ENCODE results near the gene GAS2L1.

The GAS2L1 gene

DNA sequence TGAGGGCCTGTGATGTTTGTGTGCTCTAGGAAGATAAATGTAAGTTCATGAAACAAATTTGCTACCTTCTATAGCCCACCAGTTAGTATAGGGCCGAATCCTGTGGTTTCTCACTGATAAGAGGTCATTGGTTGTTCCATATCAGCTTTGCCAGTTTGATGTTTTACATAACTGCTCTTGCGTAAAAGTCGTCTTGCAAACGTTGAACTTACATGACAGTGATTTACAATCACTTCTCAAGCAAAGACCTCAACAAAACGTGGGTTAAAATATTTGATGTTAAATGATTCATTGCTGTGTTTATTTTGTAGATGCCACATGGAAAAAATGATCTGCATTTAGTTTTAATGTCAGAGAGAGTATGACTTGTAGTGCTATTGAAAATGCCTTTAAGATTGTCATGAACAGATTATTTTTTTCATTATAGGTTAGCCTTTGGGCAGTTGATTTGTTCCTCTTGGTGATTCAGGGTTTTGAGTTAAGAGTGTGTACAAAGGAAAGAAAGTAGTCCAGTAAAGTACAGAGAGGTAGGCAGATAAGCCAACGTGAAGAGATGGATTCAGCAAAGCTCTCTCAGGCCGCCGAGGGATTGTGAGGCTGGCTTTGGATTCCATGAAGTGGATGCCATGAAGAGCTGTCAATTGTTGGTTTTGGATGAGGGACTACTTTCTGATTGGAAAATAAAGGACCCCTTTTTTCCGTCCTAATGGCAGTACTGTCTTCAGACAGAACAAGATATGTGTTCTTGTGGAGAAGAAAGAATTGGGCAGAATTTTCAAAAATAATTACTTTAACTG is 35.8 kb upstream of the GAS2L1 start:
- Histone ChIP-seq H3K4me1 (ENCODE audit: control insufficient read depth in 1 of 2, insufficient read depth in 1 of 2, low read depth in 1 of 2, low read length in 1 of 2) (peaks cover 37 to 38% of the 10 kb centered on the region in 2 experiments), H3K9me3 (peaks cover 3% of the 10 kb centered on the region), H3K36me3 (peaks cover 42% of the 10 kb centered on the region), H3K27ac (peak overlapping the region; percentile 98), H3K27me3 (no peaks in the 10 kb centered on the region), H3K4me3 (ENCODE audit: low read depth in 1 of 2, low read length in 1 of 2) (peak overlapping the region; percentile 93 to 99)
- TF ChIP-seq, protein P1, sequence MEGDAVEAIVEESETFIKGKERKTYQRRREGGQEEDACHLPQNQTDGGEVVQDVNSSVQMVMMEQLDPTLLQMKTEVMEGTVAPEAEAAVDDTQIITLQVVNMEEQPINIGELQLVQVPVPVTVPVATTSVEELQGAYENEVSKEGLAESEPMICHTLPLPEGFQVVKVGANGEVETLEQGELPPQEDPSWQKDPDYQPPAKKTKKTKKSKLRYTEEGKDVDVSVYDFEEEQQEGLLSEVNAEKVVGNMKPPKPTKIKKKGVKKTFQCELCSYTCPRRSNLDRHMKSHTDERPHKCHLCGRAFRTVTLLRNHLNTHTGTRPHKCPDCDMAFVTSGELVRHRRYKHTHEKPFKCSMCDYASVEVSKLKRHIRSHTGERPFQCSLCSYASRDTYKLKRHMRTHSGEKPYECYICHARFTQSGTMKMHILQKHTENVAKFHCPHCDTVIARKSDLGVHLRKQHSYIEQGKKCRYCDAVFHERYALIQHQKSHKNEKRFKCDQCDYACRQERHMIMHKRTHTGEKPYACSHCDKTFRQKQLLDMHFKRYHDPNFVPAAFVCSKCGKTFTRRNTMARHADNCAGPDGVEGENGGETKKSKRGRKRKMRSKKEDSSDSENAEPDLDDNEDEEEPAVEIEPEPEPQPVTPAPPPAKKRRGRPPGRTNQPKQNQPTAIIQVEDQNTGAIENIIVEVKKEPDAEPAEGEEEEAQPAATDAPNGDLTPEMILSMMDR (IDR thresholded peaks at IDR 0.05) = no peak

DNA sequence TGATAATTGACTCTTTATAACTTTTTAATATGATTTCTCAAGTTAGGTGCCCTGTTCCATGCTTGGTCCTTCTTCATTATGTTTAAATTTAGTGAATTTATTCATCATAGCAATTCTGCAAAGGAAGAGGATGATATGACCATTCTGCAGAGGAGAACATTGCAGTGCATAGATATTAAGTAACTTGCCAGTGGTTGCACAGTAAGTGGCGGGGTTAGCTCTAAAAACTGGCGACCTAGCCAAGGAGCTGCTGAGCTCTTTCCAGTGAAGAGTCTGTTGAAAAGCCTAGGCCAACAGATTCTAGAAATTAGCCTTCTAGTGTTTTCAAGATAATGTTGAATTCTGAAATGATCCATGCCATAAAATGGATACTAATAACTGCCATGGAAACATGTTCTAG is 33.8 kb upstream of the GAS2L1 start:
- H3K27ac ChIP-seq = no peak overlapping the region
- TF ChIP-seq, protein P1 (IDR thresholded peaks at IDR 0.05) = no peak
- H3K27me3 ChIP-seq = no peaks in the 10 kb centered on the region
- peaks cover 25 to 30% of the 10 kb centered on the region in 2 experiments for H3K4me1 ChIP-seq (ENCODE audit: control insufficient read depth in 1 of 2, insufficient read depth in 1 of 2, low read depth in 1 of 2, low read length in 1 of 2)
- no peak overlapping the region for H3K4me3 ChIP-seq (ENCODE audit: low read depth in 1 of 2, low read length in 1 of 2)
- peaks cover 62% of the 10 kb centered on the region for H3K36me3 ChIP-seq
- H3K9me3 ChIP-seq = peaks cover 3% of the 10 kb centered on the region

DNA sequence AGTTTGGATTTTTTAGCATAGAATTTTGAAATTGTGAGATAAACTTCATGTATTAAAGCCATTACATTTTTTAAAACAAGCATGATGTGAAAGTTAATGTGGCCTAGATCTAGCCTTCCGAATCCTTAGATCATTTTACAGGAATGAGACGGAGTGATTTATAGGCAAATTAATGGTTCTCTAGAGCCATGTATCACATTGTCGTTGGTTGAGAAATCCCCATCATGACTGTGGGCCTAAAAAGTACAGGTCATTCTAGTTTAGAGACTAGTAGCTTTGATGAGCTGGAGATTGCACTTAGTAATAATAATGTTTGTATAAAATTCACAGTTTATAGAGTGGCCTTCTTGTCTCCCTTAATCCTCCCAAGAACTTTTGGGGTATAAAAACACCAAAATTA is 31.3 kb upstream of the GAS2L1 start:
- Histone ChIP-seq H3K4me3 (ENCODE audit: low read depth in 1 of 2, low read length in 1 of 2) (no peak overlapping the region), H3K27ac (no peak overlapping the region), H3K36me3 (peaks cover 87% of the 10 kb centered on the region), H3K27me3 (no peaks in the 10 kb centered on the region), H3K4me1 (ENCODE audit: control insufficient read depth in 1 of 2, insufficient read depth in 1 of 2, low read depth in 1 of 2, low read length in 1 of 2) (peaks cover 8 to 14% of the 10 kb centered on the region in 2 experiments), H3K9me3 (peaks cover 3% of the 10 kb centered on the region)
- TF ChIP-seq, protein P1 (IDR thresholded peaks at IDR 0.05) = no peak

DNA sequence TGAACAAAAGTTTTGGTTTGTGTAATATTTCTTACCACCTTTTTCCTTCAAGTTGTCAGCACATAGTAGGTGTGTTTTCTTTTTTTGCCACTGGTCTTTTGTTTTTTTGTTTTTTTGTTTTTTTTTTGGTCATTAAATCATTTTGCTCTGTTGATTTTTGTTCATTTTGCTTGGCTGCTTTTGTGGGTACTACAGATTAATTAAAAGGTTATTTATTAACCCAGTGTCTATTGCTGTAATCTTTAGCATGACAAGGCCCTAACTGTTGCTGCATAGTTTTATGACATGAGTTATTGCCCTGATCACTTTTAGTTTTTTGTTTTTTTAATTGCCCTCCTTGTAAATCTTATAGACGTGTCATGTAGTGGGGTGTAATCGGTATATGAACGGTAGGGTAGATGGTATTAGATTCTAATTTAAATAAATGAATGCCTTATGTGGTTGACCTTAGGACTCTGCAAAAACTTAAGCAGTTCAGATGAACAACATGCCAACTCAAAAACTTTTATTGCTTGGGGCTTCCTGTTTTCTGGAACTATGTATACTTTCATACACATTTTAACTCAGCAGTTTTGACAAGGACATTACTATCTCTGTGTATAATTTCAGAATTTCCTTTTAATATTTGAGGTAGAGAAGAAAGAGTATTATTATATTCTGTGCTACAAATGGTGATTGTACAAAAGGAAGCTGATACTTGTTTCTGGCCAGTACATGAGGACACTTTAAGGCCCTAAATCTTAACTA is 30.5 kb upstream of the GAS2L1 start:
- Histone ChIP-seq H3K4me1 (ENCODE audit: control insufficient read depth in 1 of 2, insufficient read depth in 1 of 2, low read depth in 1 of 2, low read length in 1 of 2) (peaks cover 0 to 5% of the 10 kb centered on the region in 2 experiments), H3K4me3 (ENCODE audit: low read depth in 1 of 2, low read length in 1 of 2) (no peak overlapping the region), H3K27ac (no peak overlapping the region), H3K9me3 (peaks cover 3% of the 10 kb centered on the region), H3K36me3 (peaks cover 88% of the 10 kb centered on the region), H3K27me3 (no peaks in the 10 kb centered on the region)
- TF ChIP-seq, protein P1 (IDR thresholded peaks at IDR 0.05) = no peak

DNA sequence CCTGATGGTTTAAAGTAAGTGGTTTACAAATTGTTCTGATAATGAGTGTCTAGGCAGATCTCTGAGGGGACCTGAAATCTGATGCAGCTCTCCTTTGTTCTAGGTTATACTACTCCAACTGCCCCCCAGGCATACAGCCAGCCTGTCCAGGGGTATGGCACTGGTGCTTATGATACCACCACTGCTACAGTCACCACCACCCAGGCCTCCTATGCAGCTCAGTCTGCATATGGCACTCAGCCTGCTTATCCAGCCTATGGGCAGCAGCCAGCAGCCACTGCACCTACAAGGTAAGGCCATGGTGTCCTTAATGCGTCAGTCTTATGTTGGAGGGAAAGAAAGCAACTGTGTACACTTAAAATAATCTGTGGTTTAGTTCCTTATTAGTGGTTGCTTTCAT is 28.5 kb upstream of the GAS2L1 start:
- no peak overlapping the region for H3K4me3 ChIP-seq (ENCODE audit: low read depth in 1 of 2, low read length in 1 of 2)

More for the DNA sequence above, 28.5 kb upstream of the GAS2L1 start:
- Histone ChIP-seq H3K9me3 (peaks cover 3% of the 10 kb centered on the region), H3K4me1 (ENCODE audit: control insufficient read depth in 1 of 2, insufficient read depth in 1 of 2, low read depth in 1 of 2, low read length in 1 of 2) (no peaks in the 10 kb centered on the region), H3K36me3 (peaks cover 97% of the 10 kb centered on the region), H3K27me3 (no peaks in the 10 kb centered on the region), H3K27ac (no peak overlapping the region)
- TF ChIP-seq, protein P1 (IDR thresholded peaks at IDR 0.05) = no peak
